GM03348 (cell line): ENCODE data around the gene DEDD.
A peak's percentile ranks its signal among the peaks of the same experiment; 100 is the strongest.
"Not testable (repeated sequence)": the region's sequence is repeated elsewhere in the genome, so short reads cannot be mapped to it uniquely, and the experiment has no call there.

ENCODE experiments used
- DNase-seq: peaks from one replicate; pipeline ENCODE4 v3.0.0; 2012; ENCODE audit warnings: low spot score

Gene DEDD

DNA sequence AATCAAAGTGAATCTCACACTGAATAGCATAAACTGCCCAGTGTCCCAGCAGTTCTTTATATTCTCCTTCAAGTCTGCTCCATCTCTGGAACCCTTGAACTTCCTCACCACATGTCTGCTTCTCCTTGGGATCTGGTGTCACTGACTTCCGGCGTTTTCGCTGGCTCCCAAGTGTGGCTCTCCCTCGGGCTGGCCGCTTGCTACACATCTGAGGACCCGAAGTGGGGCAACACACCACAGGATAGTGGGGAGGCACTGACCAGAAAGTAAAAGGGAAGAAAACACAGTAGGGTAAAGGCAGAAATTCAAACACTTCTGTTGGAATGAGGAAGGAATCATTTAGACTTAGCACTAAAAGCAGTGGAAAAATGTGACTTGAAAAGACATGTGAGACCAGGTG is 9.5 kb downstream of the DEDD start:
- DNase-seq, result no peak

DNA sequence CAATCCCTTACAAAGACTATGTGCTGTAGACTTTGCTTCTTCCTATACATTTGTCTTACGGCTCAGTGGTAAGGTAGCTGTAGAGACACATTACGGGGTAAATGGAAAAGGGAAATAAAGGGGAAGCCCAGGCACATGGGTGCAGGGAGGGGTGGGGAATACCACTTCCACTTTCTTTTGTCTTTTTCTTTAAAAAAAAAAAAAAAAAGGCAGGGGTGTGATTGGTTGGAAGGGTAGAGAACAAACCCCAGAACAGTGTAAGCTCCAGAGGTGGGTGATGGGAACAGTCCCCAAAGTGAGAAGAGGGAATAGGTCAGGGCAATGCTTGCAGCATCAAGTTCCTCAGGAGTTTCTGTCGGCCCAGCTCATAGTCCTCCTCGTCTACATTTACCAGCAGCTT is 10.6 kb downstream of the DEDD start:
- no peak for DNase-seq

DNA sequence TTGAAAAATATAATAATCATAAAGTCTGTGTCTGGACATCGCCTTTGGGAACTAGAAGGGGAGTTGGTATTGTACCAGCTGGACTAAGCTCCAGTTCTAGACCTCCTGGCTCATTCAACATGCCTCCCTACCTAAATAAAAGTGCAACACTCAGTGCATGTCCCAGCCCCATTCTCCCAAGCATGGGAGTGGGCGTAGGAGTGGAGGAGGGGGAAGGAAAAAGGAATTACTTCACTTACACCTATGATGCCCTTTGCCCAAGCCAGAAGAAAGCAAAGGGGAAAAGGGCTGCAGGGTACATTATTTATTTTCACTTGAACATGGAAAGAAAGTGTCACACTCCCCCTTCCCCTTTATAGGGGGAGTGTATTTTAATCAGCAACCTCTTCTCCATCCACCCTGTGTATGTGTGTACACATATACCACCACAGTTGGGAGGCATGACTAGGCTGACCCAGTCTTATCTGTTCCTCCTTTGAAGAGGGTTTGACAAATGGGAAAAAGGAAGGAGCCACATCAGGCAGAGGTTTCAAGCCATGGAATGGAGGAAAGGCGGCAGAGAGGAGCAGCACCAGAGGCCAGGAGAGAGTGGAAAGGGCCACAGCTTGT is 11.3 kb downstream of the DEDD start:
- no peak for DNase-seq

DNA sequence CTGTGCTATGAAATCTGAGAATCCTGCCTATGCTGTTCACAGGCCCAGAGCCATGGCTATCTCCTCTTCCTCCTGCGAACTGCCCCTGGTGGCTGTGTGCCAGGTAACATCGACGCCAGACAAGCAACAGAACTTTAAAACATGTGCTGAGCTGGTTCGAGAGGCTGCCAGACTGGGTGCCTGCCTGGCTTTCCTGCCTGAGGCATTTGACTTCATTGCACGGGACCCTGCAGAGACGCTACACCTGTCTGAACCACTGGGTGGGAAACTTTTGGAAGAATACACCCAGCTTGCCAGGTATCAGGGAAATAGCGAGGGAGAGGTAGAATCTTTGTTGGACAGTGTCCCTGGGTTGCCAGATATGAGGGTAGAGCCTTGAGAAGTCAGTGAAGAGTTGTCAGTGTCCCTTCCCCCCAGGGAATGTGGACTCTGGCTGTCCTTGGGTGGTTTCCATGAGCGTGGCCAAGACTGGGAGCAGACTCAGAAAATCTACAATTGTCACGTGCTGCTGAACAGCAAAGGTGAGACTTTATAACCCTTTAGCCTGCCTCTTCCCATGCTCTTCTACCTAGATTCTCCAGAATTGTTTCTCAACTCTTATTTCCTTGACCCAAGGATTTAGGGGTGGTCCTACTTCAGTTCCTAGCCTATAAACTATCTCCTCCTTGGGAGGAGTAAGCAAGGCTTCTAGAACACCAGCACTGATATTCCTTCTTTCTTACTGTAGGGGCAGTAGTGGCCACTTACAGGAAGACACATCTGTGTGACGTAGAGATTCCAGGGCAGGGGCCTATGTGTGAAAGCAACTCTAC is 13.2 kb downstream of the DEDD start:
- DNase-seq, result peak; percentile 79

DNA sequence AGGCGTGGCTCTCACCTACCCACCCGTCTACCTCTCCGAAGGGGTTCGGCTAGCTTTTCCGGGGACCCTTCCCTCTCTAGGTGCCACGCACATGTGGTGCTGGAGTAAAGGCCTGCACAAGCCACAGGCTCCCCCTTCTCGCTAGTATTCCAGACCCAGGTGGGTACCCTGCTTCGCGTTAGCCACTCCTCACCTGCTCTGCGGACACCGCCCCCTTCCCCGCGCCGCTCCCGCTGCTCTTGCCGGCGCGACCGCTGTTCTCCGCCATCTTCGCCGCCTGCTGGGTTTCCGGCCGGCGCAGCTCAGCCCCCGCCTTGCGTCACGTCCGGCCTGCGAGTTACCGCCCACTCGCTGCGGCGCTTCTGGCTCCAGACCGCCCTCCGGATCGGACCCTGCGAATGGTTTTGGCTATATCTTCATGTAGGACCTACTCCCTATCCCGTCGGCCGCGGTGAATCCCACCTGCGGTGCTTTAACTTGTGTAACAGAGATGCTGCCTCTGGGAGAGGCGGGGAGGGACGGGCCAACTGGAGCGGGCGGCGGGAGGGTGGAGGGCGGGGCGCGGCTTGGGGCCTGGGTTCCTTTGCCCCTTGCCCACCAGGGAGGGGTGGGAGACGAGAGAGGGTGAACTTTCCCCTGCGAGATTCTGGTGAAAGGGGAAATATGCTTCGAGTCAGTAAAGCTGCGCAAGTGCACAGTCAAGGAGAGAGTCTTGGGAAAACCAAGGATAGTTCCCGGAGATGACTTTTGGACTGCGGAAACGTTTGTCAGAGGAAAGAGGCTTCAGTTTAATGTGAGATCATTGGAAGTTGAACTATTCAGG is 14.5 kb downstream of the DEDD start, which contains the start of the genes NIT1 and PFDN2:
TSS of gene NIT1 (plus strand) at position 347 of the 823 bp plus-strand sequence. CDS start at position 419, 72 bp downstream.
TSS of gene PFDN2 (minus strand) at position 279 of the 823 bp plus-strand sequence. CDS start at position 268, 11 bp downstream.
- DNase-seq, result peak; percentile 95

DNA sequence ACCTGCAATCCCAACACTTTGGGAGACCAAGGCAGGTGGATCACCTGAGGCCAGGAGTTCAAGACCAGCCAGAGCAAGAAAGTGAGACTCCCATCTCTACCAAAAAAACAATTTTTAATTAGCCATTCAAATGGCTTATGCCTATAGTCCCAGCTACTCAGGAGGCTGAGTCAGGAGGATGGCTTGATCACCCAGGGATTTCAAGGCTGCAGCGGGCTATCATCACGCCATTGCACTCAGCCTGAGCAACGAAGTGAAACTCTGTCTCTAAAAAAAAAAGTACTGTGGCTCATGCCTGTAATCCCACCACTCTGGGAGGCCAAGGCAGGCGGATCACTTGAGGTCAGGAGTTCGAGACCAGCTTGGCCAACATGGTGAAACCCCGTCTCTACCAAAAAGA is 16.5 kb downstream of the DEDD start:
- not testable (repeated sequence) for DNase-seq

DNA sequence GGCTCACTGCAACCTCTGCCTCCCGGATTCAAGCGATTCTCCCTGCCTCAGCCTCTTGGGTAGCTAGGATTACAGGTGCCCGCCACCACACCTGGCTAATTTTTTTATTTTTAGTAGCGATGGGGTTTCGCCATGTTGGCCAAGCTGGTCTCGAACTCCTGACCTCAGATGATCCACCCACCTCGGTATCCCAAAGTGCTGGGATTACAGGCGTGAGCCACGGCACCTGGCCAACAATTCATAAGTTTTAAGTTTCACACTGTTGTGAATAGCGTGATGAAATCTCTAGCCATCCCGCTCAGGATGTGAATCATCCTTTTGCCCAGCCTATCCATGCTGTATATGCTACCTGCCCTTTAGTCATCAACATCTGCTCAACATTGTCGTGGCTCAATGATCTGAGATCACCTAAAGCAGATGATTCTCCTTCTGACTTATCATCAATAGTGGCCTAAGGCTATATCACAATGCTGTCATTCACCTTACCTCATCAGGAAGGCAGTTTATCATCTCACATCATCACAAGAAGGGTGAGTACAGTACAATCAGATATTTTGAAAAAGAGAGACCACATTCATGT is 17.2 kb downstream of the DEDD start:
- no peak for DNase-seq

DNA sequence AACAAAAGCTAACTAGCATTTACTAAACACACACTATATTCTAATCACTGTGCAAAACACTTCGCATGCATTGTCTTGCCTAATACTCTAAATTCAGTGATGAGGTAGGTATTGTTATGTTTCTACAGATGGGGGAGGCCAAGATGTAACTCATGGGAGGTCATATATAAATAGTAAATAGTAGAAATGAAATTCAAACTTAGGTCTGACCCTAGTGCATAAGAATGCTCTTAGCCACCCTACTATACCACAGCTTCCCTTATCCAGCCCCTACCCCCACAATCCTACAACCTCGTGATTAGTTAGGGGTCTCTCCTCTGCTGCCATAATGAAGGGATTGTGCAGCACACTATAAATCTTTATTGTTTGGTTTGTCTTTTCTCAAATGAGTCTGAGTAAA is 17.9 kb downstream of the DEDD start:
- no peak for DNase-seq

DNA sequence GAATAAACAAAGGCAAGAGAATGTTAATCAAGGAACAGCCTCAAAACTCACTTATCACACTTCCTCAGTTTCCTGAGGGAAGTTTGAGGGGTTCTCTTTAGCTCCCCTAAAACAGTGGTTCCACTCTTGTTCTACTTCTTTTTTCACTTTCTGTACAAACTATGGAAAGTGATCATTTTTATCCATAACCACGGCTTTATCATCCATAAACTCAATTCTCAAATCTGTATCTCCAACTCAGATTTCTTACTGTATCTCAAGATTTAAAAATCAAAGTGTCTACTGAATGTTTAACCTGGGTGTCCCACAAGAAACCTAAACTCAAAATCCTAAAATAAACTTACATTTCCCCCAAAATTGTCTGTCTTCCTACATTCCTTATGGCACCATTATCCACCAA is 18.6 kb downstream of the DEDD start:
- no peak for DNase-seq

DNA sequence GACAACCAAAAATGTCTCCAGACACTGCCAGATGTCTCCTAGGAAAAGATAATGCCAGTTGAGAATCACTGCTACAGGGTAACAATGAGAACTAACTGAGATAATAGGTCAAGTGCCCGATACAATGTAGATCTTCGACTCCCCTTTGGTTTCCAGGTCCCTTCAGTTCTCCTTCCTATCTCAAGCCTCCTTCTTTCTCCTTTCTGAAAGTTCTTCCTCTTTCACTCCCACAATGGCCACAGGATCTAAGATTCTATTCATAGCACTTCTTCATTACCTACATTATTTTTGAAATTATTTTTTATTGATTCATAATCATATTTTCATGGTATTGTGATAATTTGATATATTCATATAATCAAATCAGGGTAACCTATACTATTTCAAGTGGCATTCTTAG is 20.9 kb downstream of the DEDD start:
- no peak for DNase-seq

DNA sequence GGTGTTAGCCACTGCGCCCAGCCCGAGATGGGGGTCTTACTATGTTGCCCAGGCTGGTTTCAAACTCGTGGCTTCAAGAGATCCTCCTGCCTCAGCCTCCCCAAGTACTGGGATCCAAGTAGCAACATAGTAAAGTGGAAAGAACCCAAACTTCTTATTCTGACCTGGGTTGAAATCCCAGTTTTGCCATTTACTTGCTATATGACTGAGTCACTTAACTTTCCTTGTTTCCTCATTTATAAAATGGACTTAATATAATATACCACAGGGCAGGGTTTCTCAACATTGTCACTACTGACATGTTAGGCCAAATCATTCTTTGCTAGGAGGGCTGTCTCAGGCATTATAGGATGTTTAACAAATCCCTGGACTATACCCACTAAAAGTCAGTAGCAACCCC is 21.4 kb downstream of the DEDD start:
- DNase-seq, result no peak

DNA sequence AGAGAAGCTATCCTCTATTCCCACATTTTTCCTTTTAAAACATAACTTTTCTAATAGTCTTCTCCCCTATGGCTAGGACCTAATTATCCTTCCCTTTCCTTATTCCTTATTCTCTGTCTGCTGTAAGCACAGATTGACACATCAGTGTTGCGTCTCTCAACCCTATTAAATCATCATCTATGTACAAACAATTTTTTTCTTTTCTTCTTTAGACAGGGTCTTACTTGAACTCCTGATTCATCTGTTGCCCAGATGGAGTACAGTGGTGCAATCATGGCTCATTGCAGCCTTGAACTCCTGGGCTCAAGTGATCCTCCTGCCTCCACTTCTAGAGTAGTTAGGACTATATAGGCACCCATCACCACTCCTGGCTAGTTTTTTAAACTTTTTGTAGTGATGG is 26.0 kb downstream of the DEDD start:
- no peak for DNase-seq

DNA sequence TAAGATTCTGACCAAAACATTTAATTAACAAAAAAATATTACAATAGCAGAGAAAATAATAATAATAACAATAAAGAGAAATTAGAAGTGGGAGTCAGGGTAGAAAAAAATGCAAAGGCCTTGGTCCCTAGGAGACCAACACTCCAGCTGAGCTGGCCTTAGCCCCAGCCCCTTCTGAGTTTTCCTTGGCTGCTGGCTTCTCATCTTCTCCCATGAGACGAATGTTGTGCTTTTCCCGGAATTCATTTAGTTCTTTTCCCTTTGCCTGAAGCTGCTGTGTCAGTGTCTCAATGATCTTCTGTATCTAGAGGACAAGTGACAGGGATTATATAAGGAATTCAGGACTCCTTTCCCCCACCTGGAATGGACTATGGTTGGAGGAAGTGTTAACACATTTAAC is 31.9 kb downstream of the DEDD start:
- DNase-seq, result no peak

DNA sequence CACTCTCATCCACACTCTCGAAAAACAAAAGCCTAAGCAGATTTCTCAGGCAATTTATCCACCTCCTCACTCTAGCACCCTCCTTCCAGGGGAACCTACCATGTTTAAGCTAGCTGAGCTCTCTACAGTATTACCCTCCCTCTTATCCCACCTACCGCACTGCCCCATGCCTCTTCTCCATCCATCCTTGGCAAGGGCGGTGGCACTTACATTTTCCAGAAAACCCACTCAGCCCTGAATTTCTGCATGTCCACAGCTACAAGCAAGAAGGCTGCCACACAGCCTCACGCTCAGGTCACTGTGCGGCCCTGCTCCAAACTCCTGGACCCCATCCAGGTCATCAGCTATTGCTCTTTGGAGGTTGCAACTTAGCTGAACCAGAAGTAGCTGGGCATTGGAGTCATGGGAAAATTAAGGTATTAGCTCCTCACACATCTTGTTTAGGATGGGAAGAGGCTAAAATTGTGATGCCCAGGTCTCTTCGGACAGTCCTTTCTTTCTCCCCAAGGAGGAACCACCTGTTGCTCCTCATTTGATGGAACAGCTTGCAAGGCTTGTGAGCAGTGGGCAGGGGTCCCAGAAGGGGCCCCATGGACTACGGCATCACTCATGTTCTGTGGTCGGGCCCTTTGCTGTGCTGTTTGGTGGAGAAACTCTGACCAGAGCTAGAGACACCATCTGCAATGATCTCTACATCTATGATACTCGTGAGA is 33.2 kb downstream of the DEDD start:
- DNase-seq, result no peak

DNA sequence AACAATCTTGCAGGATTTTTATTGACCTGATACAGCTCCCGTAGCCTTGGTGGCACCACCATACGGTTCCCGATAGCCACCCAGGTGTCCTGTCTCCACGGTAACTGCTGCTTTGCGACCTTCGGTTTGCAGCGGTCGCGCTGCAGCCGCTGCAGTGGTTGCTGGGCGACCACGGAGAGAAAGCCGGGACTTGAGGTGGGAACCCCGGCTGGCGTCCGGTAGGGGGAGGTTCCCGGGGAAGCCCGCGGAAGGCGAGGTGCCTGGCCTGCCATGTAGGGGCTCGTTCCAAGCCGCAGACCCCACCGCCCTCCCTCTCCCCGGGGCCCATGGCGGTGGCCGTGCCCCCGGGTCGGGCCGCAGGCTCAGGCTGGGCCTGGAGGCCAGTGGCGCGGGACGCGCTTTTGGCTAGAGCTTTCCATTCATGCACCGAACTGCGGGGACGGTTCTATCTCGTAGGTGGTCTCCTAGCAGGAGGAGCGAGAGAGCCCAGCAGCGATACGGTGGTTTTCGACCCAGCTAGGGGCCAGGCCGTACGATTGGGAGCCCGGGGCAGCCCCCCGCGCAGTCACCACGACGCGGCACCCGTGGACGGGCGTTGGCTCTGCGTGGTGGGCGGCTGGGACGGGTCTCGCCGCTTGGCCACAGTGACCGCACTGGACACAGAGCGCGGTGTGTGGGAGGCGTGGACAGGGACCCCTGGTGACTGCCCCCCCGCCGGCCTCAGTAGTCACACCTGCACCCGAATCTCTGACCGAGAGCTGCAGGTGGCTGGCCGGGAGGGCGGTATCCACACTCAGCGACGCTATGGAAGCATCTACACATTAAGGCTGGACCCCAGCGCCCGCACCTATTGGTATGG is 34.0 kb downstream of the DEDD start, which contains the start of gene KLHDC9:
TSS of gene KLHDC9 (plus strand) at position 152 of the 859 bp plus-strand sequence. CDS start at position 327, 175 bp downstream.
- peak; percentile 87 for DNase-seq

DNA sequence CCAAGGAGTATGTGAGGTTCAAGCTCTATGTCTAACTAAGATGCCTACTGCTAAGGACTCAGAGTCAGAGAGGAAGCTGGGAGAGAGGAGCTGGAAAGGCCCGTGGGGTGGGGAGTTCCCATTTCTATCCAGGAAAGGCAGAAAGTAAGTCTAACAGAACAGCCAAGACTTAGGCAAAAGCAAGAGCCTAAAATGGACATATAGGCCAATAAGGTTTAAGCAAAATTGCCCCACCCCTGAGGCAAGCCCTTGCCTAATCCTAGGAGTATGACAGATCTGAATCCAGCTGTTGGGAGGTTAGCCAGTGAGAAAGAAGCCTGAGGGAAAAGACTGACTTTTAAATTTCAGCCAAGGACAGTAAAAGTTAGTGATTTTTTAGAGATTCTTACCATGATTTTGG is 35.9 kb downstream of the DEDD start:
- peak; percentile 79 for DNase-seq

DNA sequence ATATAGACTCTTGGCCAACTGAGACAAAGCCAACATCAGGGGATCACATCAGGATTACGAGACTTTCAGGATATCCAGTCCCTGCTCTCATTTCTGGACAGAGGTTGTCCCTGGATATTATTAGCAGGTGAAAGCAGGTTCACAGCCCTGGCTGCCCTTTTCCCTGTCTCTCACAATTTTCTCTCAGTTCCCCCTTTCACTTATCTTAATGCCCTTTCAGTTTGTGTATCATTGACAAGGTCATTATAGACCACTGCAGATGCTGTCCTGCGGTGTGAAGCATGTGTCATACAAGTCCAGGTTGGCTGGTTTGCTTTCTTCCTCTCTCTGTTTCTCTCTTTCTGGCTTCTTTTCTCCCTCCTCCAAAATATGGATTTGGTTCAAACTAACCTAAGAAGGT is 36.5 kb downstream of the DEDD start:
- DNase-seq, result no peak

DNA sequence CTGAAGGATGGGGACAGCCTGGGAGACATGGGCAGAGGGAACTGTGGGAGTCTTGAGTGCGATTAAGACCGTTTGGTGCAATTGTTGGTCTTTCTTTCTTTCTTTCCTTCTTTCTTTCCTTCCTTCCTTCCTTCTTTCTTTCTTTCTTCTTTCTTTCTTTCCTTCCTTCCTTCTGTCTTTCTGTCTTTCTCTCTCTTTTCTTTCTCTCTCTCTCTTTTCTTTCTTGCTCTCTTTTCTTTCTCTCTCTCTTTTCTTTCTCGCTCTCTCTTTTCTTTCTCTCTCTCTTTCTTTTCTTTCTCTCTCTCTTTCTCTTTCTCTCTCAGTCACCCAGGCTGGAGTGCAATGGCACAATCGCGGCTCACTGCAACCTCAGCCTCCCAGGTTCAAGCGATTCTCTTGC is 37.2 kb downstream of the DEDD start:
- no peak for DNase-seq

DNA sequence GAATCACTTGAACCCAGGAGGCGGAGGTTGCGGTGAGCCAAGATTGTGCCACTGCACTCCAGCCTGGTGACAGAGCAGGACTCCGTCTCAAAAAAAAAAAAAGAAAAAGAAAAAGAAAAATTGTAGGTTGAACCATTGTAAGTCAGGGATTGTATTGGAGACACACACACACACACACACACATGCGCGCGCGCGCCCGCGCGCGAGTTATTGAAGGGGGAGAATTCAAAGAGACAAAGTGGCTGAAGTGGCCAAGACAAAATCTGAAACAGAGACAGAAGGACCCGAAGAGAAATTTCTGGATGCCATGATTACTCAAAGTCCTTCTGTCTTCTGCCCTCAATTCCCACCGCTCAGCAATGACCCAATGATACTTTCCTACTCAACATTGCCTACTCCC is 38.0 kb downstream of the DEDD start:
- DNase-seq, result no peak

DNA sequence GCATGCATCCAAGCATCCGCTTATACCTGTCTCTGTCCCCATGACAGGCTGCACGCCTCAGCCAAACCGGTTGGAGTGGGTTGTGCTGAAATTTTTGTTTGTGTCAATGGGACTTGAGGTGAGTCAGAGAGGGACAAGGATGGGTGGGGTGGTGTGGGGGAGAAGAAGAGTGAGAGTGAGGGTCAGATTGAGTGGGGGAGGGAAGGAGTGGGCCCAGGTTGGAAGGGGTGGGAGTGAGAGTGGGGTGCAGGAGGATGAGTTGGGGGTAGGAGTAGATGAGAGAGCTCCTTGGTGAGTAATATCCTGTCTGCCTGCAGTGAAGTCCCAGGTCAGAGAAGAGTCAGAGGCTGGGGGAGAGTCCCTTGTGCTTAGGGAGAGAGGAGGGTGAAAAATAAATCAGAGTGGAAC is 39.8 kb downstream of the DEDD start:
- no peak for DNase-seq
